Non-pigmented ciliary epithelial cell (primary cell): ENCODE data around the gene IQCE.

Source experiments
- DNase-seq: peaks from one replicate; pipeline ENCODE4 v3.0.0-alpha.2; 2010; ENCODE audit warnings: low read depth

The IQCE gene

GRCh38 chr7:2558629-2559282 is at the start of gene IQCE:
Gene IQCE (plus strand): TSS chr7:2558979. CDS start chr7:2559182, 203 bp downstream.
- no peak for DNase-seq

- DNase-seq: no peak
Observed at GRCh38 chr7:2509298-2509906, 49.4 kb upstream of the IQCE start.

- no peak for DNase-seq
Observed at GRCh38 chr7:2510130-2510776, 48.5 kb upstream of the IQCE start.

GRCh38 chr7:2510909-2511768 is 47.6 kb upstream of the IQCE start:
- no peak for DNase-seq

GRCh38 chr7:2511769-2512168 is 47.0 kb upstream of the IQCE start:
- no peak for DNase-seq

- no peak for DNase-seq
Observed at GRCh38 chr7:2512179-2512661, 46.6 kb upstream of the IQCE start.

GRCh38 chr7:2512713-2513112 is 46.1 kb upstream of the IQCE start:
- DNase-seq: no peak

GRCh38 chr7:2513702-2514101 is 45.1 kb upstream of the IQCE start:
- no peak for DNase-seq

GRCh38 chr7:2514473-2515423 is 44.0 kb upstream of the IQCE start:
- DNase-seq: no peak

- DNase-seq: no peak
Observed at GRCh38 chr7:2515424-2516193, 43.2 kb upstream of the IQCE start.

GRCh38 chr7:2516194-2516555 is 42.6 kb upstream of the IQCE start:
- no peak for DNase-seq

- peak; percentile 88 for DNase-seq
Observed at GRCh38 chr7:2517026-2517425, 41.8 kb upstream of the IQCE start.

- DNase-seq: peak; percentile 37
Observed at GRCh38 chr7:2517678-2518507, 40.9 kb upstream of the IQCE start.

- no peak for DNase-seq
Observed at GRCh38 chr7:2518737-2519118, 40.1 kb upstream of the IQCE start.

GRCh38 chr7:2519119-2519930 is 39.5 kb upstream of the IQCE start, which contains the start of gene LFNG:
Gene LFNG (plus strand): TSS chr7:2519774. CDS start chr7:2519862, 88 bp downstream.
- DNase-seq: no peak

GRCh38 chr7:2520131-2520760 is 38.5 kb upstream of the IQCE start:
- DNase-seq: no peak

GRCh38 chr7:2520761-2521290 is 38.0 kb upstream of the IQCE start:
- DNase-seq: no peak

GRCh38 chr7:2521341-2521745 is 37.4 kb upstream of the IQCE start:
- no peak for DNase-seq
